Medulla oblongata (tissue), 1 donor: ENCODE results near the gene RILPL1.
A peak's percentile ranks its signal among the peaks of the same experiment; 100 is the strongest.
"Not testable (repeated sequence)": the region's sequence is repeated elsewhere in the genome, so short reads cannot be mapped to it uniquely, and the experiment has no call there.

Experiments
- DNase-seq: peaks from one replicate; pipeline ENCODE4 v3.0.0-alpha.2; 2015; ENCODE audit errors: extremely low spot score

RILPL1 gene

GRCh38 chr12:123468786-123469185 is 64.7 kb downstream of the RILPL1 start:
- DNase-seq = no peak

GRCh38 chr12:123465084-123465483 is 68.4 kb downstream of the RILPL1 start:
- DNase-seq = no peak

GRCh38 chr12:123463174-123463573 is 70.3 kb downstream of the RILPL1 start:
- not testable (repeated sequence) for DNase-seq

GRCh38 chr12:123457980-123458779 is 75.3 kb downstream of the RILPL1 start, which contains the start of gene SNRNP35:
Gene SNRNP35, plus strand, starts transcription at chr12:123458139. Its CDS starts 7,402 bp downstream, at chr12:123465541.
- peak; percentile 90 for DNase-seq

GRCh38 chr12:123453165-123453564 is 80.4 kb downstream of the RILPL1 start:
- no peak for DNase-seq

GRCh38 chr12:123452276-123452550 is 81.3 kb downstream of the RILPL1 start:
- DNase-seq = not testable (repeated sequence)

GRCh38 chr12:123450636-123451035 is 82.9 kb downstream of the RILPL1 start:
- DNase-seq = no peak

GRCh38 chr12:123449856-123450255 is 83.7 kb downstream of the RILPL1 start:
- no peak for DNase-seq

- no peak for DNase-seq
These were observed 84.2 kb downstream of the RILPL1 start for GRCh38 chr12:123449249-123449733.

- DNase-seq = no peak
These were observed 87.2 kb downstream of the RILPL1 start for GRCh38 chr12:123446333-123446713.

- DNase-seq = no peak
These were observed 87.9 kb downstream of the RILPL1 start for GRCh38 chr12:123445388-123446332.

GRCh38 chr12:123444092-123445026 is 89.2 kb downstream of the RILPL1 start:
- DNase-seq = no peak

- no peak for DNase-seq
These were observed 90.7 kb downstream of the RILPL1 start for GRCh38 chr12:123442774-123443173.

- DNase-seq = no peak
These were observed 91.9 kb downstream of the RILPL1 start for GRCh38 chr12:123441523-123442164.

- DNase-seq = peak; percentile 86
These were observed 97.2 kb downstream of the RILPL1 start, which contains the start of gene RILPL2 for GRCh38 chr12:123436017-123436964. Gene RILPL2, minus strand, starts transcription at chr12:123436684. Its CDS starts 264 bp downstream, at chr12:123436420.

GRCh38 chr12:123435636-123436016 is 97.9 kb downstream of the RILPL1 start:
- no peak for DNase-seq

- no peak for DNase-seq
These were observed 99.9 kb downstream of the RILPL1 start for GRCh38 chr12:123433615-123434014.

GRCh38 chr12:123431951-123432817 is 101.3 kb downstream of the RILPL1 start:
- peak; percentile 38 for DNase-seq

- DNase-seq = not testable (repeated sequence)
These were observed 104.4 kb downstream of the RILPL1 start for GRCh38 chr12:123429101-123429500.
